ENCODE results near the gene DNAH3.
"Not testable (repeated sequence)": the region's sequence is repeated elsewhere in the genome, so short reads cannot be mapped to it uniquely, and the experiment has no call there.

Gene DNAH3

DNA sequence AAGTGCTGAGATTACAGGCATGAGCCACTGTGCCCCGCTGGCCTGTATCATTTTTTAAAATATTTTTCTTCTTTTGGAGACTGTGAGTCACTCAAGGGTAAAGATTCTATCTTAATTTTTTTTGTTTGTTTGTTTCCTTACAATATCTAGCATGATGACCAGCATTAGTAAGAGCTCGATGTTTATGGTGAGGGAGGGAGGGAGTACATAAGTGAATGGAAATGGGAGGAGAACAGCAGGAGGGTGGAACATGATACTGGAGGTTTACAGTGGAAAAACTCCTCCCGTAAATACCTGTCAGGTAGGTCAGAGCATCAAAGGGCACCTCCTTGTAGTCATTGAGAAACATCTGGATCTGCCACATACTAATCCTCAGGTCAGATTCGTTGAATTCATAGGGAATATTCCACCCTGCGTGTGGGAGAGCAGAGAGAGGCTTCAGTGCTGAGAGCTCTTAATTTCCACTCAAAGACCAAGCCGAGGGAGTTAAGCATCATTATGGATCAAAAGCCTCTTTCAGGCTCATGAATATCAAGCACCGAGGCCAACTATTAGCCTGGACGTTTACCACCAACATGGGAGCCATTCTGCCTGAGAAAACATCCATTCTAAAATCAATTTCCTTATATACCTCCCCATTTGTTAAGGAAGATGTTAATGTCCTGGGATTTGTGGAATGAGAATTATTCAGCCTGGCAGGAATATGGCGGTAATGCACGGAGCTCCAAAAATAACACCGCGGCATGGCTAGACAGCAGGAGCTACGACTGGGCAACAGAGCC, 198.3 kb downstream of the DNAH3 start:
- peaks cover 21% of the 10 kb centered on the region for H3K27me3 Mint-ChIP-seq (ENCODE audit: low read depth)
- peaks cover 2% of the 10 kb centered on the region for H3K4me1 Mint-ChIP-seq (ENCODE audit: low read depth)
- H3K27ac Mint-ChIP-seq = no peak overlapping the region
- H3K36me3 Mint-ChIP-seq (ENCODE audit: low read depth) = no peaks in the 10 kb centered on the region
- H3K4me3 Mint-ChIP-seq = no peak overlapping the region
- no peaks in the 10 kb centered on the region for H3K9me3 Mint-ChIP-seq

DNA sequence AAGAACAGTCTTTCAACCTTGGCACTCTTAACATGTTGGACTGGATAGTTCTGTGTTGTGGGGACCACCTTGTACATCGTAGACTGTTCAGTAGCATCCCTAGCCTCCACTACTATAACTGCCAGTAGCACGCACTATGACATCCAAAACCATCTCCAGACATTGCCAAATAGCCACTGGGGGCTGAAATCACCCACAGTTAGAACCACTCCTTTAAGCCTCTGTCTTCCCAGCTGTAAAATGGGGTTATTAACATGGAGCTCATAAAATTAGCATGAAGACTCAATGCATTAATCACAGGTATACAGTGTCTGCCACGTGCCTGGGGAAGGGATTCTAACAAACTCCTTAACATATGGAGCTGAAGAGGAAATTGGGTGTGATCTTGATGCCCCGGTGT, 200.4 kb downstream of the DNAH3 start:
- Mint-ChIP-seq H3K9me3 (no peaks in the 10 kb centered on the region), H3K4me1 (ENCODE audit: low read depth) (peaks cover 9% of the 10 kb centered on the region), H3K4me3 (no peak overlapping the region), H3K27ac (no peak overlapping the region), H3K36me3 (ENCODE audit: low read depth) (no peaks in the 10 kb centered on the region), H3K27me3 (ENCODE audit: low read depth) (peaks cover 16% of the 10 kb centered on the region)

DNA sequence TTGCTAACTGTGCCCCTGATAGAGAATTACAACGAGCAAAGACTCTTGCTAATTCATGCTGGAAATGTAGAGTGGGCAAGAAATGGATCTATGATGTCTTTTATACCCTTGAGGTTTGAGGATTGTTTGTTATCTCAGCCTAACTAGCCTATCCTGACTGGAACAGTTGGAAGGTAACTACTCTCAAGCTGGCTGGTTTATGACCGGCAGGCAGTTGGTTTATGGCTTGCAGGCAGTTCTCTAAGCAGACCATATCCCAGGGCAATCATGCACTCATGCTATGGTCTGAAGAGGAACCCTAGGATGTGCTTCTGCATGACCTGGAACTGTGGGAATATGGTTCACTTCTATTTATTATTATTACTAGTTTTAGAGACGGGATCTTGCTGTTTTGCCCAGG, 201.0 kb downstream of the DNAH3 start:
- peaks cover 13% of the 10 kb centered on the region for H3K4me1 Mint-ChIP-seq (ENCODE audit: low read depth)
- H3K9me3 Mint-ChIP-seq = no peaks in the 10 kb centered on the region
- no peak overlapping the region for H3K4me3 Mint-ChIP-seq
- H3K27ac Mint-ChIP-seq = no peak overlapping the region
- peaks cover 14% of the 10 kb centered on the region for H3K27me3 Mint-ChIP-seq (ENCODE audit: low read depth)
- no peaks in the 10 kb centered on the region for H3K36me3 Mint-ChIP-seq (ENCODE audit: low read depth)

DNA sequence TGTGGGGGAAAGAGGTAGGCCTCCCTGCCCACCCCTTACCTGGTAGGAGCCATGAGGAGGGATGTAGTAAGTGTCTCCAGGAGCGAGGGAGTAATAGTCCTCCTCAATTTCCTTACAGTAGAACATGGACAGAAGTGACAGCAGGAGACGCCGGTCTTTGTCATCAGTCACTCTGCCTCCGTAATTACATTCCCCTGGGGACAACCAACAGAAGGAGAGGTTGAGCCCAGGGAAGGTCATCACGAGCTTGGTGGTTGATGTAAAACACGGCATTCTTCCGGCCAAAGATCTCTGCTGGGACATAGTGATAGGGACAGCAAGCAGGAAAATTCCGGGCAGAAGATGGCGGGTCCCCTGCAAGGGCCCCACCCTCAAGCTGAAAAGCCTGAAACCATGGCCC, 202.2 kb downstream of the DNAH3 start:
- no peak overlapping the region for H3K4me3 Mint-ChIP-seq
- peaks cover under 1% of the 10 kb centered on the region for H3K36me3 Mint-ChIP-seq (ENCODE audit: low read depth)
- no peaks in the 10 kb centered on the region for H3K9me3 Mint-ChIP-seq
- H3K27ac Mint-ChIP-seq = no peak overlapping the region
- peaks cover 22% of the 10 kb centered on the region for H3K4me1 Mint-ChIP-seq (ENCODE audit: low read depth)
- H3K27me3 Mint-ChIP-seq (ENCODE audit: low read depth) = peaks cover 12% of the 10 kb centered on the region

DNA sequence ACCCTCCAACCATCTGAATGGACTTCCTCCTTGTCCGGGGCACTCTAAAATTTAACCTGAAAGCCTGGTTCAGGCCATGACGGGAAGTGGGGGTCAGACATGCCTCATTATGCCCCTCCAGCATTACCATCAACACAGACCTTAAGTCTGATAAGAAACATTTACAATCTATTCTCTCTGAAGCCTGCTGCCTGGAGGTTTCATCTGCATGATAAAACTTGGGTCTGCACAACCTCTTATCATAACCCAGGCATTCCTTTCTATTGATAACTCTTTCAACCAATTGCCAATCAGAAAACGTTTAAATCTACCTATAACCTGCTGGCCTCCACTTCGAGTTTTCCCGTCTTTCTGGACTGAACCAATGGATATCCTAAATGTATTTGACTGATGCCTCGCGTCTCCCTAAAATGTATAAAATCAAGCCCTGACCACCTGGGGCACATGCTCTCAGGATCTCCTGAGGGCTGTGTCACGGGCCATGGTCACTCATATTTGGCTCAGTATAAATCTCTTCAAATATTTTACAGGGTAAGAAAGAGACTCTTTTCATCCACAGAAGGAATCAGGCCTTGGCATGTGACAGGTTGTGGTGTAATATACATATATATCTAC, 204.5 kb downstream of the DNAH3 start:
- H3K4me3 Mint-ChIP-seq = no peak overlapping the region
- peak overlapping the region; percentile 93 for H3K27ac Mint-ChIP-seq
- peaks cover 37% of the 10 kb centered on the region for H3K4me1 Mint-ChIP-seq (ENCODE audit: low read depth)
- H3K9me3 Mint-ChIP-seq = no peaks in the 10 kb centered on the region
- H3K27me3 Mint-ChIP-seq (ENCODE audit: low read depth) = peaks cover 12% of the 10 kb centered on the region
- H3K36me3 Mint-ChIP-seq (ENCODE audit: low read depth) = peaks cover 1% of the 10 kb centered on the region

DNA sequence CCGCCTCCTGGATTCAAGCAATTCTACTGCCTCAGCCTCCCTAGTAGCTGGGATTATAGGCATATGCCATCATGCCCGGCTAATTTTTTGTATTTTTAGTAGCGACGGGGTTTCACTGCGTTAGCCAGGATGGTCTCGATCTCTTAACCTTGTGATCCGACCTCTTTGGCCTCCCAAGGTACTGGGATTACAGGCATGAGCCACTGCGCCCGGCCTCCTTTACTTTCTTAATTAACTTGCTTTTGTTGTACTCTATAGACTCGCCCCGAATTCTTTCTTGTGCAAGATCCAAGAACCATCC, 205.1 kb downstream of the DNAH3 start:
- H3K36me3 Mint-ChIP-seq (ENCODE audit: low read depth); H3K4me3 Mint-ChIP-seq; H3K9me3 Mint-ChIP-seq; H3K27me3 Mint-ChIP-seq (ENCODE audit: low read depth): not testable (repeated sequence)
- peaks cover 42% of the 10 kb centered on the region for H3K4me1 Mint-ChIP-seq (ENCODE audit: low read depth)
- peak overlapping the region; percentile 93 for H3K27ac Mint-ChIP-seq

DNA sequence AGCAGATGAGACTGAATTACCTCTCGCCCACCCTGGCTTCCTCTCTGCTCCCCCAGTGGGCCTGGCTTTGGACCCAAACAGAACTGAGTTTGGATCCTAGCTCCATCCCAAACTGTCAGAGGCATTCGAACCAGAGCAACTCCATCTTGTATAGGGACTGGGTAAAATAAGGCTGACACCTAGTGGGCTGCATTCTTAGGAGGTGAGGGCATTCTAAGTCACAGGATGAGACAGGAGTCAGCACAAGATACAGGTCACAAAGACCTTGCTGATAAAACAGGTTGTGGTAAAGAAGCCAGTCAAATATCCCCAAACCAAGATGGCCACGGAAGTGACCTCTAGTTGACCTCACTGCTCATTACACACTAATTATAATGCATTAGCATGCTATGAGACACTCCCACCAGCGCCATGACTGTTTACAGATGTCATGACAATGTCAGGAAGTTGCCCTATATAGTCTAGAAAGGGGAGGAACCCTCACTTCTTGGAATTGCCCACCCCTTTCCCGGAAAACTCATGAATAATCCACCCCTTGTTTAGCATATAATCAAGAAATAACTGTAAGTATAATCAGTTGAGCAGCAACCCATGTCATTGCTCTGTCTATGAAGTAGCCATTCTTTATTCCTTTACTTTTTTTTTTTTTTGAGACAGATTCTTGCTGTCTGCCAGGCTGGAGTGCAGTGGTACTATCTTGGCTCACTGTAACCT, 205.6 kb downstream of the DNAH3 start:
- peak overlapping the region; percentile 93 for H3K27ac Mint-ChIP-seq
- peaks cover 1% of the 10 kb centered on the region for H3K36me3 Mint-ChIP-seq (ENCODE audit: low read depth)
- no peaks in the 10 kb centered on the region for H3K9me3 Mint-ChIP-seq
- peaks cover 43% of the 10 kb centered on the region for H3K4me1 Mint-ChIP-seq (ENCODE audit: low read depth)
- H3K4me3 Mint-ChIP-seq = no peak overlapping the region
- H3K27me3 Mint-ChIP-seq (ENCODE audit: low read depth) = peaks cover 5% of the 10 kb centered on the region

DNA sequence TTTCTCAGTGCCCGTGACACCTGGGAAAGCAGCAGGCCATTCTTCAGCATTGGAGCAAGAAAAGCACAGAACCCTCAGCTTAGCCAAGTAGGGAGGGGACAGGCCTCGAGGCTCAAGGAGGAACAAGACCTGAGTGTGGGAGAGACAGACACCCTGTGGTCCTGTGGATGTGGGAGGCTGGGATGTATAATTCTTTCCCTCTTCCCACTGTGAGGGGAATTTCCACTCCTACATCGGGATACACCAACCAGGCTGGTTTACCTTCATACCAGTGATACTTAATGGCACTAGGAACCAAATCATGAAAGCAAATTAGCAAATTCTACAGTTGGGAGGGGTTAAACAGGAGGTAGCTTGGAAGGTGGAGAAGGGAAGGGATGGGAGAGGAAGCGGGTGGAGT, 208.4 kb downstream of the DNAH3 start:
- H3K4me1 Mint-ChIP-seq (ENCODE audit: low read depth) = peaks cover 50% of the 10 kb centered on the region
- H3K9me3 Mint-ChIP-seq = no peaks in the 10 kb centered on the region
- peaks cover 1% of the 10 kb centered on the region for H3K36me3 Mint-ChIP-seq (ENCODE audit: low read depth)
- H3K4me3 Mint-ChIP-seq = no peak overlapping the region
- H3K27ac Mint-ChIP-seq = no peak overlapping the region
- no peaks in the 10 kb centered on the region for H3K27me3 Mint-ChIP-seq (ENCODE audit: low read depth)

DNA sequence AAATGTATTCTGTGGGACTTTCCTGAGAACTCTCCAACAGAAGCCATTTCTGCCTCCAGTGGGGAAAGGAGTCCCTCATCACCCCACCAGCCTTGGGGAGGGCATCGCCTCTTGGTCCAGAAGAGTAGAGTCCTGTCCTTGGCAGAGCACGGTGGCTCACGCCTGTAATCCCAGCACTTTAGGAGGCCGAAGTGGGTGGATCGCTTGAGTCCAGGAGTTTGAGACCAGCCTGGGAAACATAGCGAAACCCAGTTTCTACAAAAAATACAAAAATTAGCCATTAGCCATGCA, 209.1 kb downstream of the DNAH3 start:
- peaks cover 50% of the 10 kb centered on the region for H3K4me1 Mint-ChIP-seq (ENCODE audit: low read depth)

DNA sequence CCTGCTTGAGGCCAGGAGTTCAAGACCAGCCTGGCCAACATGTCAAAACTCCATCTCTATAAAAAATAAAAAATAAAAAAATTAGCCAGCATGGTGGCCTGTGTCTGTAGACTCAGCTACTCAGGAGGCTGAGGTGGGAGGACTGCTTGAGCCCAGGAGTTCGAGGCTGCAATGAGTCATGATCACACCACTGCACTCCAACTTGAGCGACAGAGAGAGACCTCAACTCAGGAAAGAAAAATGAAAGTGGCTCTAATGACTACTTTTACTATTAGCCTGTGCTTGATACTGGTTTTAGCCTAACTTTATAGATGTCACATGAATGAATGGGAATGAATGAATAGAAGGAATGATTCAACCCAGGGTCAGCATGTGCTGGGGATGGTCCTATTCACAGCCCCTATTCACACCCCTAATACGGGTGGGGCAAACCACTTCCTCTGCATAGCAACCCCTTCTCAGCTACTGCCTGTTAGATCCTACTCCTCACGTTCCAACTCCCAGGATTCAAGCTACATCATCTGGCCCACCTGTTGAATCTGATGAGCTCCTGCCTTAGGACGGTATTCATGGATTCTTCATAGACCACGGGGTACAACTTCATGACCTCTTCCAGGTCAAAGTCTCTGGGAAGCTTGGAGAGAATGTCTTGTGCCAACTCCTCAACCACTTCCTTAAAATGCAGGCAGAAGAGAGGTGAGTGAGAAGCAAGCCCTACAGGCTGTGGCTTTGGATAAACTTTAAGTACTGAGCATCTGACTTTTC, 209.6 kb downstream of the DNAH3 start:
- Mint-ChIP-seq H3K27me3 (ENCODE audit: low read depth) (no peaks in the 10 kb centered on the region), H3K4me3 (no peak overlapping the region), H3K9me3 (no peaks in the 10 kb centered on the region), H3K27ac (peak overlapping the region; percentile 73), H3K36me3 (ENCODE audit: low read depth) (peaks cover 1% of the 10 kb centered on the region), H3K4me1 (ENCODE audit: low read depth) (peaks cover 48% of the 10 kb centered on the region)

More for the DNA sequence above, 209.1 kb downstream of the DNAH3 start:
- Mint-ChIP-seq H3K27ac (peak overlapping the region; percentile 73), H3K4me3 (no peak overlapping the region), H3K36me3 (ENCODE audit: low read depth) (peaks cover 1% of the 10 kb centered on the region), H3K9me3 (no peaks in the 10 kb centered on the region), H3K27me3 (ENCODE audit: low read depth) (no peaks in the 10 kb centered on the region)

DNA sequence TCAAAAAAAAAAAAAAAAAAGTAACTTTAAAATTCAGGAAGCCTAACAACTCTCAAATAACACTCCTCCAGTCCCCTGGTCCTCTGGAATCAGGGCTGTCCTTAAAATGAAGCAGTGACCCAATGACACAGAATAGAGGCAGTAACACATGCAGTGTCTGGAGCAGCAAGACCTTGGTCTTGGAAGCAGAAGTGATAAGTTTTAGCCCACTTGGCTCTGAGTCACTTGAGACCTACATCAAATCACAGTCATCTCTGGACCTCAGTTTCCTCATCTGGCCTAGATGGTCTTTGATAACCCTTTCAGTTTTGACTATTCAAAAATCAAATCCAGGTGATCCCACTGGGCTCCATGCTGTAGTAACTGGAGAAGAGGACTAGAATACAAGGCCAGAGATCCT, 211.0 kb downstream of the DNAH3 start:
- Mint-ChIP-seq H3K36me3 (ENCODE audit: low read depth) (peaks cover 1% of the 10 kb centered on the region), H3K4me1 (ENCODE audit: low read depth) (peaks cover 38% of the 10 kb centered on the region), H3K27me3 (ENCODE audit: low read depth) (no peaks in the 10 kb centered on the region), H3K9me3 (no peaks in the 10 kb centered on the region), H3K27ac (no peak overlapping the region), H3K4me3 (no peak overlapping the region)

DNA sequence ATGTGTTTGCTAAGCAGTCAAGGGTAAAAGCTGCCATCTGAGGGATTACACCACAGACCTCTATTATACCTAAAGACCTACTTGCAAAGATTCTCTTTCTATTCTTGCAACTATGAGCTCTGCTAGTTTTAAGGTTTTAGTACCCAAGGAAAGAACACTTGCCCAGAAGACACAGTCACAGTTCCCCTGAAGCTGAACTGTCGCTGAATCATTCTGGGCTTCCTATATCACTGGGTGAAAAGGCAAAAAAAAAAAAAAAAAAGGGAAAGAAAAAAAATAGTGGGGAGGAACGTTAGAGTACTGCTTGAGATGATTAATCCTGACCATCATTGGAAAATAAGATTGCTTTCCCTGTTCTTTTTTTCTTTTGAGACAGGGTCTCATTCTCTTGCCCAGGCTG, 212.2 kb downstream of the DNAH3 start:
- no peaks in the 10 kb centered on the region for H3K27me3 Mint-ChIP-seq (ENCODE audit: low read depth)
- H3K27ac Mint-ChIP-seq = peak overlapping the region; percentile 60
- no peaks in the 10 kb centered on the region for H3K9me3 Mint-ChIP-seq
- H3K4me3 Mint-ChIP-seq = no peak overlapping the region
- H3K36me3 Mint-ChIP-seq (ENCODE audit: low read depth) = peaks cover under 1% of the 10 kb centered on the region
- peaks cover 30% of the 10 kb centered on the region for H3K4me1 Mint-ChIP-seq (ENCODE audit: low read depth)

DNA sequence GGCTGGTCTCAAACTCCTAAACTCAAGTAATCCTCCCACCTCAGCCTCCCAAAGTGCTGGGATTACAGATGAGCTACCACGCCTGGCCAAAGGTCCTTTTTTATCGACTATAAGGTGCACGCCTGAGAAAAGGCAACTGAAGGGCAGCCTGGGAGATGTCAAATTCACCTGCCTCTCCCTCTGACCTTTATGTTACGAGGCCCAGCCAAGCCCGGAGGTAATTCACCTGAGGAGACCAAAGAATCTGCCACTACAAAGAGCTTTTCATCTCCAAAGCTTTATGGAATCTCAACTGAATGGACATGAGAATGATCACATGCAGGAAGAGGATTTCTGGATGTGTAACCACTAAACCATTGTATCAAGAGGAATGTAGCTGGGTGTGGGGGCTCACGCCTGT, 212.9 kb downstream of the DNAH3 start:
- Mint-ChIP-seq H3K4me1 (ENCODE audit: low read depth) (peaks cover 25% of the 10 kb centered on the region), H3K36me3 (ENCODE audit: low read depth) (no peaks in the 10 kb centered on the region), H3K4me3 (no peak overlapping the region), H3K27ac (no peak overlapping the region), H3K9me3 (no peaks in the 10 kb centered on the region), H3K27me3 (ENCODE audit: low read depth) (no peaks in the 10 kb centered on the region)

DNA sequence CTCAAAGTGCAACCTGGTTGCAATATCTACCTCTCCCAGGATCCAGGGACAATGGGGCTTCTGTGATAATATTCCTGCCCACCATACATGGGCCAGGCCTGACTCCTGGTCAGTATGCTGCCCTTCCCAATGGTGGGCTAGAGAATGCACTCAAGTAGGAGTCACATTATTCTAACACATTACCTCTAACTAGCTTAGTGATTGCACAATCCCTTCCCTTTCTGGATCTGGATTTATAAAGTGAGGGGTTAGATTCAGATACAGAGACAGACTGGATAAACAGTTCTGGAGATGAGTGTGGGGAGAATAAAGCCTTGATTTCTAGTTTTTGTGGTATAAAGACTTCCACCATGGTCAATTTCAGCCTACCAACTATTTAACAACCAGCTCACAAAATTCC, 217.1 kb downstream of the DNAH3 start:
- Mint-ChIP-seq H3K36me3 (ENCODE audit: low read depth) (peaks cover 2% of the 10 kb centered on the region), H3K9me3 (no peaks in the 10 kb centered on the region), H3K4me1 (ENCODE audit: low read depth) (peaks cover 2% of the 10 kb centered on the region), H3K4me3 (no peak overlapping the region), H3K27ac (no peak overlapping the region), H3K27me3 (ENCODE audit: low read depth) (no peaks in the 10 kb centered on the region)
